Heart left ventricle (tissue), 16 donors: Measurements from ENCODE around the gene AMFR. TPM values are rescaled to one million over a fixed set of nuclear protein-coding genes. Genes with fewer than 3 reads are reported as not detected.

Source experiments
- ATAC-seq, 4 donors: fragments of 200-7000 bp; cut with Tn5 transposase; one replicate each; pipeline ENCODE4 v1.9.1; 2020 to 2022; ENCODE audit warnings: moderate library complexity in 4 of 4, mild to moderate bottlenecking in 3 of 4, moderate number of reproducible peaks in 1 of 4
- DNase-seq, 5 donors: peaks; one replicate each; pipeline ENCODE4 v3.0.0-alpha.2; 2020
- H3K27ac ChIP-seq, 12 donors: fragments of 200-600 bp; sonication (generic) in 4 of 12; one replicate each; pipeline versions ENCODE4 v1.5.0 to v1.8.0; 2016 to 2022; ENCODE audit warnings: mild to moderate bottlenecking in 2 of 12
- H3K27me3 ChIP-seq, 9 donors: fragments of 200-600 bp; sonication (generic) in 2 of 9; one replicate each; pipeline versions ENCODE4 v1.5.1 to v1.8.0; 2016 to 2022; ENCODE audit warnings: mild to moderate bottlenecking in 3 of 9
- H3K36me3 ChIP-seq, 9 donors: fragments of 200-600 bp; sonication (generic) in 2 of 9; one replicate each; pipeline versions ENCODE4 v1.5.0 to v1.8.0; 2018 to 2022; ENCODE audit warnings: mild to moderate bottlenecking in 2 of 9
- H3K4me1 ChIP-seq, 12 donors: fragments of 200-600 bp; sonication (generic) in 4 of 12; one replicate each; pipeline versions ENCODE4 v1.5.0 to v1.8.0; 2016 to 2022; ENCODE audit warnings: mild to moderate bottlenecking in 3 of 12
- H3K4me3 ChIP-seq, 12 donors: fragments of 200-600 bp; sonication (generic) in 4 of 12; one replicate each; pipeline versions ENCODE4 v1.5.0 to v1.8.0; 2017 to 2022; ENCODE audit warnings: mild to moderate bottlenecking in 9 of 12, moderate library complexity in 4 of 12
- H3K9me3 ChIP-seq, 12 donors: fragments of 200-600 bp; sonication (generic) in 4 of 12; one replicate each; pipeline versions ENCODE4 v1.5.0 to v1.8.0; 2016 to 2022; ENCODE audit warnings: mild to moderate bottlenecking in 1 of 12
- CTCF ChIP-seq, 12 donors: fragments of 200-600 bp; sonication (generic) in 4 of 12; IDR thresholded peaks; one replicate each; pipeline versions ENCODE4 v1.5.0 to v1.8.0; 2018 to 2022; ENCODE audit warnings: antibody characterized with exemption in 12 of 12, mild to moderate bottlenecking in 5 of 12
- POLR2A ChIP-seq, 2 donors: fragments of 450-650 bp; IDR thresholded peaks; one replicate each; pipeline ENCODE4 v1.6.1; 2017; ENCODE audit warnings: antibody characterized with exemption in 2 of 2, mild to moderate bottlenecking in 2 of 2, moderate library complexity in 2 of 2
- WGBS, 4 donors: extraction: QIAGEN DNeasy Blood & Tissue Kit in 2 of 4; methylation state at CpG; one replicate each; pipeline versions ENCODE4 v1.1.5 to v1.1.7; 2013 to 2018; 5-methylcytosine and 5-hydroxymethylcytosine counted together
- intact Hi-C, 10 donors: fragments of 100-400 bp; cut with DNase I; formaldehyde crosslinking; loops; one replicate each; pipeline versions ENCODE4 v1.11.1 to v1.14.2; 2022
- polyA plus RNA-seq, 2 donors: library from polyadenylated mRNA; stranded (reverse); fragments of 200-250 nt; gene quantifications; one replicate each; pipeline ENCODE4 v1.2.3, GENCODE V29; 2013
- total RNA-seq, 9 donors: library from RNA; depleted of rRNA in 2 of 9; stranded (reverse); fragments of >200 nt in 2 of 9; fragmentation: NEBNext Ultra II Directional in 3 of 9; extraction: Animal tissue kit (Norgen Biotek cat#: 25700) in 3 of 9; gene quantifications; one replicate each; pipeline versions ENCODE4 v1.1.0 to v1.2.4, GENCODE V29; 2016 to 2023
- donor health status: ischemic (EF 13 %, LVEDD 7.1; RV severe dilation, severe dysfunction).
- donor health status: healthy with polysubstance abuse.
- donor health status: DM: no; HTN: yes; CAD: no.
- donor health status: DM: no; HTN: no; CAD: no.
- donor health status: ischemic (EF 25% LVEDD 6.9; RV normal size, moderate dysfunction).
- donor health status: ischemic (EF 25% LVEDD 5.7; RV mildly dilated, moderate dysfunction).
- donor health status: healthy.
- donor health status: DM: yes; HTN: yes; CAD: no.
- donor health status: ischemic (EF 35%, LVEDD 5.7; RV mildly dilated, moderate dysfunction).
- donor health status: nonischemic (EF 11% LVEDD 7.7; RV severe dilation, severe dysfunction).
- donor health status: DM: yes; HTN: yes; CAD: no.
- donor health status: PGD.
- donor health status: ischemic (EF 29% LVEDD 5.4; RV normal size, mild dysfunction).
- donor health status: nonischemic (EF 23%, LVEDD 6.1; RV moderate dilation, normal function).

AMFR gene
- total and polyA plus RNA-seq, 11 donors: 26.4 to 146 (median 84.8) TPM

- DNase-seq: peak in 1 of 5 donors; percentile 59
- Histone ChIP-seq H3K36me3 (peaks cover 0 to 69% (median 46%) of the 10 kb centered on the region in 9 donors), H3K4me3 (no peak overlapping the region), H3K27ac (peak overlapping the region in 4 of 12 donors; percentile 4 to 67 (median 26)), H3K9me3 (no peaks in the 10 kb centered on the region), H3K4me1 (peaks cover 0 to 18% (median 14%) of the 10 kb centered on the region in 12 donors), H3K27me3 (no peaks in the 10 kb centered on the region)
- TF ChIP-seq POLR2A (IDR thresholded peaks at IDR 0.05) (no peak), CTCF (IDR thresholded peaks at IDR 0.05) (no peak)
- intact Hi-C loops: no loop called here
- peak in 3 of 4 donors; percentile 46 to 82 (median 65) for ATAC-seq
- WGBS, 4 donors: 33 to 39% (median 37%) methylated on average over 6 of the region's 6 CpGs
These were observed 54.3 kb downstream of the AMFR start for GRCh38 chr16:56370875-56371659.

- intact Hi-C loops: no loop called here
- DNase-seq: no peak
- H3K27me3 ChIP-seq: no peaks in the 10 kb centered on the region
- TF ChIP-seq POLR2A (IDR thresholded peaks at IDR 0.05) (no peak), CTCF (IDR thresholded peaks at IDR 0.05) (no peak)
- peak overlapping the region in 4 of 12 donors; percentile 15 to 67 (median 26) for H3K27ac ChIP-seq
- H3K9me3 ChIP-seq: no peaks in the 10 kb centered on the region
- H3K36me3 ChIP-seq: peaks cover 0 to 75% (median 50%) of the 10 kb centered on the region in 9 donors
- H3K4me3 ChIP-seq: no peak overlapping the region
- ATAC-seq: peak in 1 of 4 donors; percentile 34
- WGBS, 4 donors: 88 to 93% (median 92%) methylated on average over 2 of the region's 2 CpGs
- H3K4me1 ChIP-seq: peaks cover 0 to 18% (median 14%) of the 10 kb centered on the region in 12 donors
These were observed 55.0 kb downstream of the AMFR start for GRCh38 chr16:56370185-56370874.

GRCh38 chr16:56369202-56369601, 56.1 kb downstream of the AMFR start:
- Histone ChIP-seq H3K27ac (no peak overlapping the region), H3K27me3 (no peaks in the 10 kb centered on the region), H3K9me3 (no peaks in the 10 kb centered on the region), H3K36me3 (peaks cover 0 to 76% (median 57%) of the 10 kb centered on the region in 9 donors), H3K4me3 (no peak overlapping the region), H3K4me1 (peaks cover 0 to 18% (median 14%) of the 10 kb centered on the region in 12 donors)
- intact Hi-C loops: no loop called here
- DNase-seq: no peak
- ATAC-seq: no peak
- TF ChIP-seq POLR2A (IDR thresholded peaks at IDR 0.05): no peak
- TF ChIP-seq CTCF (IDR thresholded peaks at IDR 0.05): no peak
- 94 to 95% (median 94%) methylated on average over 5 of the region's 5 CpGs for WGBS, 4 donors

GRCh38 chr16:56368545-56368944, 56.8 kb downstream of the AMFR start:
- Histone ChIP-seq H3K27ac (no peak overlapping the region), H3K9me3 (no peaks in the 10 kb centered on the region), H3K4me1 (peaks cover 0 to 18% (median 14%) of the 10 kb centered on the region in 12 donors), H3K36me3 (peaks cover 0 to 76% (median 58%) of the 10 kb centered on the region in 9 donors), H3K4me3 (no peak overlapping the region), H3K27me3 (no peaks in the 10 kb centered on the region)
- DNase-seq: no peak
- 94 to 98% (median 97%) methylated on average over 2 of the region's 2 CpGs for WGBS, 4 donors
- no peak for ATAC-seq
- intact Hi-C loops: no loop called here
- TF ChIP-seq CTCF (IDR thresholded peaks at IDR 0.05) (no peak), POLR2A (IDR thresholded peaks at IDR 0.05) (no peak)
